ENCODE measurements around the gene IRF3. TPM values are rescaled to one million over a fixed set of nuclear protein-coding genes. Genes with fewer than 3 reads are reported as not detected.

The IRF3 gene
- polyA plus RNA-seq, 1 donor (not counting 4 experiments of a cell fraction or from before 2014, with no cell fraction given) = 50.4 TPM

GRCh38 chr19:49637821-49638738, 27.6 kb downstream of the IRF3 start:
- no peaks in the 10 kb centered on the region for H3K27me3 ChIP-seq (ENCODE audit: control insufficient read depth, extremely low read depth, insufficient read depth, low read length)
- H3K36me3 ChIP-seq (ENCODE audit: control insufficient read depth in 2 of 2, extremely low read depth in 1 of 2, insufficient read depth in 2 of 2, low read length in 2 of 2) = peaks cover 14% of the 10 kb centered on the region in 2 experiments
- H4K20me1 ChIP-seq (ENCODE audit: control insufficient read depth, extremely low read depth, insufficient read depth, low read length) = no peaks in the 10 kb centered on the region
- peak overlapping the region; percentile 65 to 93 (median 71) for H3K4me3 ChIP-seq (ENCODE audit: control insufficient read depth in 2 of 3, extremely low read depth in 1 of 3, insufficient read depth in 2 of 3, low read depth in 1 of 3, low read length in 3 of 3)
- no peaks in the 10 kb centered on the region for H3K9me1 ChIP-seq (ENCODE audit: control insufficient read depth, extremely low read depth, insufficient read depth, low read length)
- no peak for FAIRE-seq
- peak overlapping the region; percentile 81 for H3K4me2 ChIP-seq (ENCODE audit: control insufficient read depth, extremely low read depth, insufficient read depth, low read depth, low read length)
- H2AFZ ChIP-seq (ENCODE audit: control insufficient read depth, low read length) = no peak overlapping the region
- peaks cover 31% of the 10 kb centered on the region for H3K79me2 ChIP-seq (ENCODE audit: control insufficient read depth, insufficient read depth, low read length)
- no peak for DNase-seq (ENCODE audit: low read depth, low spot score)
- dilution Hi-C loops (cut with MboI; ENCODE audit: extremely low pct_ligation_motif_present, low sequenced_read_pairs) = no loop called here
- H3K9ac ChIP-seq (ENCODE audit: control insufficient read depth, extremely low read depth, insufficient read depth, low read length) = peak overlapping the region; percentile 89
- H3K27ac ChIP-seq (ENCODE audit: control insufficient read depth, insufficient read depth, low read length) = peak overlapping the region; percentile 78
- H3K9me3 ChIP-seq (ENCODE audit: control insufficient read depth, low read depth, low read length) = no peaks in the 10 kb centered on the region
- peaks cover 15% of the 10 kb centered on the region for H3K4me1 ChIP-seq (ENCODE audit: control insufficient read depth, extremely low read depth, insufficient read depth, low read length)
- no peak for TF ChIP-seq EZH2 (IDR thresholded peaks at IDR 0.05; ENCODE audit: low read length)
- TF ChIP-seq, protein P1, sequence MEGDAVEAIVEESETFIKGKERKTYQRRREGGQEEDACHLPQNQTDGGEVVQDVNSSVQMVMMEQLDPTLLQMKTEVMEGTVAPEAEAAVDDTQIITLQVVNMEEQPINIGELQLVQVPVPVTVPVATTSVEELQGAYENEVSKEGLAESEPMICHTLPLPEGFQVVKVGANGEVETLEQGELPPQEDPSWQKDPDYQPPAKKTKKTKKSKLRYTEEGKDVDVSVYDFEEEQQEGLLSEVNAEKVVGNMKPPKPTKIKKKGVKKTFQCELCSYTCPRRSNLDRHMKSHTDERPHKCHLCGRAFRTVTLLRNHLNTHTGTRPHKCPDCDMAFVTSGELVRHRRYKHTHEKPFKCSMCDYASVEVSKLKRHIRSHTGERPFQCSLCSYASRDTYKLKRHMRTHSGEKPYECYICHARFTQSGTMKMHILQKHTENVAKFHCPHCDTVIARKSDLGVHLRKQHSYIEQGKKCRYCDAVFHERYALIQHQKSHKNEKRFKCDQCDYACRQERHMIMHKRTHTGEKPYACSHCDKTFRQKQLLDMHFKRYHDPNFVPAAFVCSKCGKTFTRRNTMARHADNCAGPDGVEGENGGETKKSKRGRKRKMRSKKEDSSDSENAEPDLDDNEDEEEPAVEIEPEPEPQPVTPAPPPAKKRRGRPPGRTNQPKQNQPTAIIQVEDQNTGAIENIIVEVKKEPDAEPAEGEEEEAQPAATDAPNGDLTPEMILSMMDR (optimal IDR thresholded peaks at IDR 0.05 in 1 of 3, IDR thresholded peaks at IDR 0.05 in 1 of 3, conservative IDR thresholded peaks at IDR 0.05 in 1 of 3; ENCODE audit: extremely low read depth in 1 of 3, insufficient read depth in 2 of 3, low read length in 3 of 3) = no peak

DNA sequence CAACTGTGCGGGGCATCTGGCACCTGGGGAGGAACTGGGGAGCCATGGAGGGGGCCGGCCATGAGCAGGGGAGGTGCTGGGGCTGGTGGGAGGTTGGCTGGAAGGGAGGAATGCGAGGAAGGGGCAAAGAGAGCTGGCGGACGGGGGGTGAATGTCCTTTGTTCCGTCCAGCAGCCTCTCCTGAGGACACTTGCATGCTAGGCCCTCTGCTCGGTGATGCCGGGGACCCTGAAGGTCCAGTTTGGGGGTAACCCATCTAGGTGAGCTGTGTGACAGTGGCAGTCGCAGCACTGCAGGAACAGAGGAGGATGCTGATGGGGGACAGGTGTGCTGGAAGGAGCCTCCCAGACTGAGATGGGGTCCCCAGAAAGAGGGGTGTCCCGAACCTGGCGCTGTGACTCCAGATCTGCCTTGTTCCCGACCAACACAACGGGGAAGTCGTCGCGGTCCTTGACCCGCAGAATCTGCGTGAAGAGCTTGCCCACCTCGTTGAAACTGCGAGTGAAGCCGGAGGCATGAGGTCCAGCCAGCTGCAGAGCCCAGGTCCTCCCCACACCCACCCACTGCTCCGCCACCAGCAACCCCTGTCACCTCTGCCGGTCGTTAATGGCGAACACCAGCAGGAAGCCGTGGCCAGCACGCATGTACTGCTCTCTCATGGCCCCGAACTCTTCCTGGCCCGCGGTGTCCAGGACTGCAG, 29.3 kb downstream of the IRF3 start:
- peaks cover 14% of the 10 kb centered on the region in 2 experiments for H3K36me3 ChIP-seq (ENCODE audit: control insufficient read depth in 2 of 2, extremely low read depth in 1 of 2, insufficient read depth in 2 of 2, low read length in 2 of 2)
- no peaks in the 10 kb centered on the region for H3K9me3 ChIP-seq (ENCODE audit: control insufficient read depth, low read depth, low read length)
- TF ChIP-seq, protein P1 (optimal IDR thresholded peaks at IDR 0.05 in 1 of 3, IDR thresholded peaks at IDR 0.05 in 1 of 3, conservative IDR thresholded peaks at IDR 0.05 in 1 of 3; ENCODE audit: extremely low read depth in 1 of 3, insufficient read depth in 2 of 3, low read length in 3 of 3) = no peak
- no peak for TF ChIP-seq EZH2 (IDR thresholded peaks at IDR 0.05; ENCODE audit: low read length)
- dilution Hi-C loops (cut with MboI; ENCODE audit: extremely low pct_ligation_motif_present, low sequenced_read_pairs) = no loop called here
- no peak for FAIRE-seq
- H3K9ac ChIP-seq (ENCODE audit: control insufficient read depth, extremely low read depth, insufficient read depth, low read length) = no peak overlapping the region
- peaks cover 12% of the 10 kb centered on the region for H3K4me1 ChIP-seq (ENCODE audit: control insufficient read depth, extremely low read depth, insufficient read depth, low read length)
- H2AFZ ChIP-seq (ENCODE audit: control insufficient read depth, low read length) = no peak overlapping the region
- no peaks in the 10 kb centered on the region for H3K9me1 ChIP-seq (ENCODE audit: control insufficient read depth, extremely low read depth, insufficient read depth, low read length)
- peaks cover 22% of the 10 kb centered on the region for H3K79me2 ChIP-seq (ENCODE audit: control insufficient read depth, insufficient read depth, low read length)
- no peak for DNase-seq (ENCODE audit: low read depth, low spot score)
- no peaks in the 10 kb centered on the region for H3K27me3 ChIP-seq (ENCODE audit: control insufficient read depth, extremely low read depth, insufficient read depth, low read length)
- H3K4me2 ChIP-seq (ENCODE audit: control insufficient read depth, extremely low read depth, insufficient read depth, low read depth, low read length) = no peak overlapping the region
- H3K27ac ChIP-seq (ENCODE audit: control insufficient read depth, insufficient read depth, low read length) = no peak overlapping the region
- no peak overlapping the region for H3K4me3 ChIP-seq (ENCODE audit: control insufficient read depth in 2 of 3, extremely low read depth in 1 of 3, insufficient read depth in 2 of 3, low read depth in 1 of 3, low read length in 3 of 3)
- H4K20me1 ChIP-seq (ENCODE audit: control insufficient read depth, extremely low read depth, insufficient read depth, low read length) = no peaks in the 10 kb centered on the region

Data from keratinocyte (primary cell).